Choroid plexus epithelial cell (primary cell): ENCODE results near the gene GGT7.

Experiments
- DNase-seq: peaks from one replicate; pipeline ENCODE4 v3.0.0-alpha.2; 2010; ENCODE audit warnings: low read depth
- H3K4me3 ChIP-seq: 2 replicates; pipeline ENCODE4 v1.5.1; 2011; ENCODE audit warnings: low read depth, mild to moderate bottlenecking, control low read depth, low read length, moderate library complexity
- CTCF ChIP-seq: conservative IDR thresholded peaks from 2 replicates; pipeline ENCODE4 v1.5.1; 2011; ENCODE audit warnings: low read depth, mild to moderate bottlenecking, control low read depth, inconsistent platforms, low read length, moderate library complexity

The GGT7 gene

GRCh38 chr20:34874094-34874654 lies 1.5 kb upstream of the GGT7 start:
- H3K4me3 ChIP-seq = no peak overlapping the region
- peak; percentile 97 for TF ChIP-seq CTCF
- DNase-seq = peak; percentile 94

- no peak for TF ChIP-seq CTCF
Measured at GRCh38 chr20:34873583-34874093, 982 bp upstream of the GGT7 start.

GRCh38 chr20:34871966-34872621 lies 562 bp downstream of the GGT7 start:
- TF ChIP-seq CTCF = no peak
- H3K4me3 ChIP-seq = peak overlapping the region; percentile 70
- DNase-seq = no peak

More at GRCh38 chr20:34873583-34874093, 982 bp upstream of the GGT7 start:
- no peak for DNase-seq
- H3K4me3 ChIP-seq = no peak overlapping the region

GRCh38 chr20:34871320-34871926 lies 1.2 kb downstream of the GGT7 start:
- TF ChIP-seq CTCF = no peak
- peak overlapping the region; percentile 70 for H3K4me3 ChIP-seq
- DNase-seq = no peak

GRCh38 chr20:34864216-34864615 lies 8.4 kb downstream of the GGT7 start:
- DNase-seq = no peak
- no peak overlapping the region for H3K4me3 ChIP-seq
- no peak for TF ChIP-seq CTCF

GRCh38 chr20:34863421-34863965 lies 9.2 kb downstream of the GGT7 start:
- DNase-seq = no peak
- no peak for TF ChIP-seq CTCF
- H3K4me3 ChIP-seq = no peak overlapping the region
